Spleen (tissue), 11 donors: Measurements from ENCODE around the gene PTOV1. TPM values are rescaled to one million over a fixed set of nuclear protein-coding genes. Genes with fewer than 3 reads are reported as not detected.

Experiments
- DNase-seq: peaks from one replicate; pipeline ENCODE4 v3.0.0-alpha.2; 2020
- H3K27ac ChIP-seq, 8 donors: fragments of 200-600 bp; sonication (generic) in 7 of 8; 1 replicate in 4 of 8; 2 replicates in 4 of 8; pipeline versions ENCODE4 v1.5.0 to v1.8.0; 2016 to 2021; ENCODE audit warnings: inconsistent platforms in 4 of 8, mild to moderate bottlenecking in 4 of 8, moderate library complexity in 1 of 8
- H3K27me3 ChIP-seq, 7 donors: fragments of 200-600 bp; sonication (generic) in 6 of 7; replicated peaks in 1 of 7; 1 replicate in 4 of 7; 2 replicates in 3 of 7; pipeline versions ENCODE4 v1.5.0 to v1.8.0; 2016 to 2021; ENCODE audit warnings: inconsistent platforms in 3 of 7, mild to moderate bottlenecking in 1 of 7
- H3K36me3 ChIP-seq, 6 donors: fragments of 200-600 bp; sonication (generic) in 5 of 6; 1 replicate in 4 of 6; 2 replicates in 2 of 6; pipeline versions ENCODE4 v1.5.0 to v1.8.0; 2016 to 2021; ENCODE audit warnings: inconsistent platforms in 2 of 6
- H3K4me1 ChIP-seq, 6 donors: fragments of 200-600 bp; sonication (generic) in 5 of 6; 1 replicate in 3 of 6; 2 replicates in 3 of 6; pipeline versions ENCODE4 v1.5.0 to v1.8.0; 2016 to 2021; ENCODE audit warnings: inconsistent platforms in 3 of 6
- H3K4me3 ChIP-seq, 8 donors: fragments of 200-600 bp; sonication (generic) in 7 of 8; 1 replicate in 4 of 8; 2 replicates in 4 of 8; pipeline versions ENCODE4 v1.5.0 to v1.8.0; 2016 to 2021; ENCODE audit warnings: inconsistent platforms in 4 of 8, mild to moderate bottlenecking in 4 of 8, moderate library complexity in 2 of 8
- H3K9me3 ChIP-seq, 8 donors: fragments of 200-600 bp; sonication (generic) in 7 of 8; 1 replicate in 4 of 8; 2 replicates in 4 of 8; pipeline versions ENCODE4 v1.5.0 to v1.8.0; 2016 to 2021; ENCODE audit warnings: inconsistent platforms in 4 of 8
- CTCF ChIP-seq, 11 experiments: fragments of 200-600 bp in 7 of 11; fragments of 450-650 bp in 4 of 11; sonication (generic) in 4 of 11; IDR thresholded peaks in 8 of 11; conservative IDR thresholded peaks in 3 of 11; 1 replicate in 7 of 11; 2 replicates in 4 of 11; pipeline versions ENCODE4 v1.4.0 to v1.8.0; 2016 to 2021; ENCODE audit warnings: antibody characterized with exemption in 11 of 11, inconsistent platforms in 4 of 11, mild to moderate bottlenecking in 1 of 11
- POLR2A ChIP-seq, 3 donors: fragments of 450-650 bp; IDR thresholded peaks; one replicate each; pipeline ENCODE4 v1.5.1; 2017; ENCODE audit warnings: antibody characterized with exemption in 3 of 3, mild to moderate bottlenecking in 1 of 3
- POLR2AphosphoS5 ChIP-seq, 3 donors: sonication (generic); formaldehyde crosslinking; IDR thresholded peaks; one replicate each; pipeline ENCODE4 v1.5.1; 2017; ENCODE audit warnings: antibody characterized with exemption in 3 of 3
- WGBS, 5 donors: extraction: QIAGEN DNeasy Blood & Tissue Kit in 3 of 5; methylation state at CpG; one replicate each; pipeline versions ENCODE4 v1.1.5 to v1.1.7; 2013 to 2018; 5-methylcytosine and 5-hydroxymethylcytosine counted together
- intact Hi-C: fragments of 100-400 bp; cut with DNase I; formaldehyde crosslinking; loops from one replicate; pipeline ENCODE4 v1.15.0; 2023; ENCODE audit warnings: low total_unique reads
- microRNA-seq, 3 donors: library from miRNA; unstranded; fragments of <30 nt; microRNA quantifications; one replicate each; pipeline versions ENCODE4 to v1.1.0, GENCODE V29; 2019 to 2020
- polyA plus RNA-seq, 3 donors: library from polyadenylated mRNA; stranded (reverse); fragments of 200-250 nt; gene quantifications; one replicate each; pipeline ENCODE4 v1.2.1, GENCODE V29; 2013
- small RNA-seq, 4 donors: library from RNA; depleted of rRNA; stranded (forward); fragments of <200 nt; gene quantifications; one replicate each; pipeline ENCODE3, GENCODE V24; 2016
- total RNA-seq, 7 donors: library from RNA; depleted of rRNA in 3 of 7; stranded (reverse); fragments of >200 nt in 3 of 7; fragmentation: NEBNext Ultra II Directional in 4 of 7; extraction: Animal tissue kit (Norgen Biotek cat#: 25700) in 4 of 7; gene quantifications; one replicate each; pipeline versions ENCODE4 v1.1.0 to v1.2.1, GENCODE V29; 2016 to 2021
- donor health status: healthy with polysubstance abuse.
- donor health status: DM: no; HTN: no; CAD: no; lungs with moderate emphysema.
- donor health status: DM: no; HTN: no; CAD: no.
- donor health status: Bipolar disorder and iron deficiency.
- donor health status: healthy.
- donor health status: DM: no; HTN: no; CAD: no.
- donor health status: DM: yes; HTN: yes; CAD: no.

Gene PTOV1
- total and polyA plus RNA-seq, 10 donors: 61.4 to 127 (median 90.2) TPM

GRCh38 chr19:49907745-49908446, 56.9 kb downstream of the PTOV1 start:
- WGBS, 5 donors: 84 to 92% (median 90%) methylated on average over 17 to 23 of the region's 23 CpGs
- peak; percentile 23 to 43 (median 24) for TF ChIP-seq POLR2AphosphoS5 (IDR thresholded peaks at IDR 0.05)
- no peak for TF ChIP-seq CTCF (IDR thresholded peaks at IDR 0.05 in 8 of 11, conservative IDR thresholded peaks at IDR 0.05 in 3 of 11)
- TF ChIP-seq POLR2A (IDR thresholded peaks at IDR 0.05): no peak
- H3K4me3 ChIP-seq: no peak overlapping the region
- peaks cover 16 to 76% (median 49%) of the 10 kb centered on the region in 6 donors for H3K4me1 ChIP-seq
- no peak for DNase-seq
- intact Hi-C loops: no loop called here
- no peaks in the 10 kb centered on the region for H3K27me3 ChIP-seq
- H3K36me3 ChIP-seq: peaks cover 0 to 67% (median 21%) of the 10 kb centered on the region in 6 donors
- peak overlapping the region in 2 of 8 donors; percentile 11 to 53 for H3K27ac ChIP-seq
- no peaks in the 10 kb centered on the region for H3K9me3 ChIP-seq

GRCh38 chr19:49908480-49909420, 57.8 kb downstream of the PTOV1 start:
- 94 to 99% (median 96%) methylated on average over 37 of the region's 37 CpGs for WGBS, 5 donors
- TF ChIP-seq CTCF (IDR thresholded peaks at IDR 0.05 in 8 of 11, conservative IDR thresholded peaks at IDR 0.05 in 3 of 11) (no peak), POLR2AphosphoS5 (IDR thresholded peaks at IDR 0.05) (peak in 1 of 3 donors; percentile 42)
- peaks cover 0 to 75% (median 29%) of the 10 kb centered on the region in 6 donors for H3K36me3 ChIP-seq
- H3K27me3 ChIP-seq: no peaks in the 10 kb centered on the region
- H3K4me3 ChIP-seq: no peak overlapping the region
- H3K9me3 ChIP-seq: no peaks in the 10 kb centered on the region
- intact Hi-C loops: no loop called here
- DNase-seq: no peak
- peak overlapping the region in 1 of 8 donors; percentile 53 for H3K27ac ChIP-seq
- peaks cover 20 to 85% (median 52%) of the 10 kb centered on the region in 6 donors for H3K4me1 ChIP-seq

GRCh38 chr19:49910179-49910578, 59.2 kb downstream of the PTOV1 start:
- WGBS, 5 donors: 90 to 100% (median 95%) methylated on average over 2 to 5 of the region's 5 CpGs
- H3K36me3 ChIP-seq: peaks cover 0 to 90% (median 36%) of the 10 kb centered on the region in 6 donors
- peak overlapping the region in 6 of 8 donors; percentile 9 to 80 (median 64) for H3K27ac ChIP-seq

More at GRCh38 chr19:49910179-49910578, 59.2 kb downstream of the PTOV1 start:
- peaks cover 20 to 78% (median 47%) of the 10 kb centered on the region in 6 donors for H3K4me1 ChIP-seq
- no peak overlapping the region for H3K4me3 ChIP-seq
- TF ChIP-seq CTCF (IDR thresholded peaks at IDR 0.05 in 8 of 11, conservative IDR thresholded peaks at IDR 0.05 in 3 of 11): no peak
- no peak for TF ChIP-seq POLR2A (IDR thresholded peaks at IDR 0.05)
- no peak for TF ChIP-seq POLR2AphosphoS5 (IDR thresholded peaks at IDR 0.05)
- no peak for DNase-seq
- no peaks in the 10 kb centered on the region for H3K9me3 ChIP-seq
- intact Hi-C loops: no loop called here
- H3K27me3 ChIP-seq: no peaks in the 10 kb centered on the region

Small RNAs within 50 kb of the gene (microRNA-seq; reads per million reads assigned to microRNA genes)
- gene MIR4749 (1.7 to 5.8 (median 1.8) reads per million in 3 donors), gene MIR4750 (0 to 0.72 (median 0.28) reads per million in 3 donors), gene MIR6800 (0 to 1.4 (median 0) reads per million in 3 donors)

Small RNAs within 50 kb of the gene (small RNA-seq; reads per million reads assigned to genes)
- gene MIR4749: 0 to 0.07 (median 0.03) reads per million in 4 donors

Other genes starting within 250 kb of the PTOV1 start
- 10 to 100 TPM; 30.9 to 57.6 (median 44.4) TPM for gene RRAS, start 211.0 kb upstream of the PTOV1 start, total RNA-seq
- 100 to 1,000 TPM in 1 of 3 donors, 10 to 100 TPM in 2; 66.5 to 106 (median 98.2) TPM for gene RRAS, start 211.0 kb upstream of the PTOV1 start, polyA plus RNA-seq
- 10 to 100 TPM; 21.9 to 66.2 (median 57.0) TPM for gene SCAF1, start 208.9 kb upstream of the PTOV1 start, total RNA-seq
- gene SCAF1, start 208.9 kb upstream of the PTOV1 start, polyA plus RNA-seq: 10 to 100 TPM in 1 of 3 donors, 1 to 10 TPM in 2; 7.5 to 21.3 (median 7.6) TPM
- gene IRF3, start 185.3 kb upstream of the PTOV1 start, total RNA-seq: 100 to 1,000 TPM in 4 of 7 donors, 10 to 100 TPM in 3; 87.9 to 150 (median 127) TPM
- gene IRF3, start 185.3 kb upstream of the PTOV1 start, polyA plus RNA-seq: 100 to 1,000 TPM; 127 to 294 (median 276) TPM
- gene BCL2L12, start 185.2 kb upstream of the PTOV1 start, total RNA-seq: 10 to 100 TPM in 6 of 7 donors, 1 to 10 TPM in 1; 7.8 to 26.6 (median 16.3) TPM
- 10 to 100 TPM; 26.5 to 36.7 (median 30.1) TPM for gene BCL2L12, start 185.2 kb upstream of the PTOV1 start, polyA plus RNA-seq
- 100 to 1,000 TPM; 108 to 136 (median 115) TPM for gene PRMT1, start 173.9 kb upstream of the PTOV1 start, total RNA-seq
- 100 to 1,000 TPM; 114 to 175 (median 134) TPM for gene PRMT1, start 173.9 kb upstream of the PTOV1 start, polyA plus RNA-seq
- 10 to 100 TPM in 1 of 7 donors, 1 to 10 TPM in 6; 1.4 to 14.2 (median 5.0) TPM for gene ADM5, start 161.6 kb upstream of the PTOV1 start, total RNA-seq
- gene ADM5, start 161.6 kb upstream of the PTOV1 start, polyA plus RNA-seq: 1 to 10 TPM; 1.5 to 3.6 (median 3.5) TPM
- 10 to 100 TPM in 5 of 7 donors, 1 to 10 TPM in 2; 6.8 to 17.0 (median 16.4) TPM for gene CPT1C, start 160.0 kb upstream of the PTOV1 start, total RNA-seq
- 10 to 100 TPM in 2 of 3 donors, 1 to 10 TPM in 1; 5.2 to 15.7 (median 11.8) TPM for gene CPT1C, start 160.0 kb upstream of the PTOV1 start, polyA plus RNA-seq
- gene TSKS, start 87.9 kb upstream of the PTOV1 start, total RNA-seq: 1 to 10 TPM in 1 of 7 donors, under 1 TPM in 2, not detected in 4; 0.37 to 2.1 (median 0.92) TPM
- gene TSKS, start 87.9 kb upstream of the PTOV1 start, polyA plus RNA-seq: 1 to 10 TPM in 1 of 3 donors, under 1 TPM in 2; 0.26 to 1.0 (median 0.85) TPM
- 100 to 1,000 TPM in 3 of 7 donors, 10 to 100 TPM in 4; 79.8 to 108 (median 95.4) TPM for gene AP2A1, start 84.2 kb upstream of the PTOV1 start, total RNA-seq
- gene AP2A1, start 84.2 kb upstream of the PTOV1 start, polyA plus RNA-seq: 10 to 100 TPM; 18.1 to 43.6 (median 19.0) TPM
- gene FUZ, start 37.9 kb upstream of the PTOV1 start, total RNA-seq: 10 to 100 TPM; 10.7 to 22.1 (median 15.1) TPM
- 10 to 100 TPM; 16.7 to 20.3 (median 16.9) TPM for gene FUZ, start 37.9 kb upstream of the PTOV1 start, polyA plus RNA-seq
- 10 to 100 TPM; 29.4 to 61.0 (median 50.7) TPM for gene MED25, start 32.9 kb upstream of the PTOV1 start, total RNA-seq
- 10 to 100 TPM; 26.6 to 42.7 (median 35.3) TPM for gene MED25, start 32.9 kb upstream of the PTOV1 start, polyA plus RNA-seq
- 100 to 1,000 TPM in 5 of 7 donors, 10 to 100 TPM in 2; 80.9 to 203 (median 111) TPM for gene PNKP, start 16.4 kb downstream of the PTOV1 start, total RNA-seq
- gene PNKP, start 16.4 kb downstream of the PTOV1 start, polyA plus RNA-seq: 100 to 1,000 TPM in 1 of 3 donors, 10 to 100 TPM in 2; 36.6 to 135 (median 66.2) TPM
- gene AKT1S1, start 26.2 kb downstream of the PTOV1 start, total RNA-seq: 10 to 100 TPM in 6 of 7 donors, 1 to 10 TPM in 1; 8.7 to 27.8 (median 20.1) TPM
- 10 to 100 TPM; 11.6 to 24.8 (median 13.9) TPM for gene AKT1S1, start 26.2 kb downstream of the PTOV1 start, polyA plus RNA-seq
- gene TBC1D17, start 26.5 kb downstream of the PTOV1 start, total RNA-seq: 10 to 100 TPM; 26.8 to 53.5 (median 38.2) TPM
- 10 to 100 TPM; 20.8 to 39.8 (median 34.9) TPM for gene TBC1D17, start 26.5 kb downstream of the PTOV1 start, polyA plus RNA-seq
- gene IL4I1, start 45.7 kb downstream of the PTOV1 start, total RNA-seq: 10 to 100 TPM in 1 of 7 donors, 1 to 10 TPM in 6; 1.1 to 20.2 (median 2.8) TPM
- 1 to 10 TPM; 3.9 to 9.3 (median 6.4) TPM for gene IL4I1, start 45.7 kb downstream of the PTOV1 start, polyA plus RNA-seq
- gene ATF5, start 78.0 kb downstream of the PTOV1 start, total RNA-seq: 10 to 100 TPM; 10.2 to 45.8 (median 22.8) TPM
- 10 to 100 TPM; 14.6 to 36.6 (median 16.8) TPM for gene ATF5, start 78.0 kb downstream of the PTOV1 start, polyA plus RNA-seq
- gene NUP62, start 78.3 kb downstream of the PTOV1 start, total RNA-seq: 10 to 100 TPM; 41.1 to 60.9 (median 51.4) TPM
- gene NUP62, start 78.3 kb downstream of the PTOV1 start, polyA plus RNA-seq: 10 to 100 TPM; 17.3 to 35.1 (median 18.4) TPM
- 10 to 100 TPM; 18.7 to 97.5 (median 42.8) TPM for gene SIGLEC11, start 110.0 kb downstream of the PTOV1 start, total RNA-seq
- gene SIGLEC11, start 110.0 kb downstream of the PTOV1 start, polyA plus RNA-seq: 10 to 100 TPM in 1 of 3 donors, 1 to 10 TPM in 2; 2.2 to 52.3 (median 7.9) TPM
- 10 to 100 TPM; 46.4 to 60.8 (median 56.6) TPM for gene VRK3, start 174.2 kb downstream of the PTOV1 start, total RNA-seq
- gene VRK3, start 174.2 kb downstream of the PTOV1 start, polyA plus RNA-seq: 10 to 100 TPM; 17.0 to 31.9 (median 20.4) TPM
- gene ZNF473, start 174.8 kb downstream of the PTOV1 start, total RNA-seq: 10 to 100 TPM; 13.5 to 24.2 (median 19.2) TPM
- 1 to 10 TPM; 2.4 to 4.5 (median 2.5) TPM for gene ZNF473, start 174.8 kb downstream of the PTOV1 start, polyA plus RNA-seq